ENCODE data around the gene LRRC9.

GRCh38 chr14:60106339-60106738 lies 186.4 kb downstream of the LRRC9 start:
- TF ChIP-seq EZH2 (IDR thresholded peaks at IDR 0.05; ENCODE audit: low read depth, unreplicated experiment): no peak
- TF ChIP-seq CTCF (conservative IDR thresholded peaks at IDR 0.05; ENCODE audit: low read depth in 2 of 2): no peak
- no peak for TF ChIP-seq POLR2AphosphoS5 (IDR thresholded peaks at IDR 0.05; ENCODE audit: low read depth)
- TF ChIP-seq EZH2phosphoT487 (IDR thresholded peaks at IDR 0.05; ENCODE audit: unreplicated experiment): no peak
- no peak for TF ChIP-seq CREB1 (CRISPR knock-in tag; IDR thresholded peaks at IDR 0.05; ENCODE audit: low read depth)
- no peak for TF ChIP-seq REST (IDR thresholded peaks at IDR 0.05; ENCODE audit: unreplicated experiment)
- TF ChIP-seq ZNF462 (CRISPR knock-in tag; IDR thresholded peaks at IDR 0.05): no peak
- no peak for TF ChIP-seq JUNB (IDR thresholded peaks at IDR 0.05; ENCODE audit: unreplicated experiment)
- no peak for TF ChIP-seq ETS1 (IDR thresholded peaks at IDR 0.05)
- no peak for TF ChIP-seq ZNF114 (CRISPR knock-in tag; IDR thresholded peaks at IDR 0.05)
